ENCODE data around the gene ROR1. TPM values are rescaled to one million over a fixed set of nuclear protein-coding genes. Genes with fewer than 3 reads are reported as not detected.

Gene ROR1
- total RNA-seq, 2 experiments from 2014 or later: 0.47 to 1.4 TPM

DNA sequence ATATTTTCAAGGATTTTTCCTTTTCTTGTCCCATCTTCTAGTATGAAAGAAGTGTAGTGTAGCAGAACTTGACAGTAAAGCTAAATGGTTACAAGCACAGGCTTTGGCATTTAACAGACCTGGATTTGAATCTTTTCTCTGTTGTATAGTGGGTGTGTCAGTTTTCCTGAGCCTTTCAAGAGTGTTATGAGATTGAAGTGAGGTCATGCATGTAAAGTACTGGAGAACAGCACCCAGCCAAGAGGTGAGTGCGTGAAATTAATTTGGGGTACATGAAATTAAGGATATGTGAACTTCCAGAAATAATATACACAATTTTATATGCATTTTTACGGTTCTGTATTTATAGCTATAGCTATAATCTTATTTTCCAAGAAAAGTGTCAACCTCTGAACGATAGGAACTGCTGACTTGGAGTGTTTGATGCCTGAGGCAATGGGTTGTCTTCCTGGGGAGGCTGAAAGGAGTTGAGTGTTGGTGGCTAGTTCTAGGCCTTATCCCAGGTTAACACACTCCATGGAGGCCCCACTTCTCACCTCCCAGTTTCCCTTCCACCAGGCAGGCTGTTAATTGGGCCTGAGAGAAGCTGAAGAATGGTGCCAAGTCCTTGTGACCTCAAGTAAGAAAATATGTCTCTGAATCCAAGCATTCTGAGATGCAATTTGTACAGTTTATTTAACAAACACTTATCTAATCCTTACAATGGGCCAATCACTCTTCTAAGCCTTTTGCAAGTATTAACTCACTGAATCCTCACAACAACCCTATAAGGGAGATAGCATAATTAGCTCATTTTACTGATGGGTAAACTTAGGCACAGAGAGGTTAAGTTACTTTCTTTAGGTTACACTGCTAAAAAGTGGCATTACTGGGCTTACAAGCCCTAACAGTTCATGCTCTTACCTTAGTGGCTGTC is 4.4 kb downstream of the ROR1 start:
- Histone ChIP-seq H3K27ac (ENCODE audit: low read depth, low read length, poor library complexity, severe bottlenecking) (no peak overlapping the region), H3K9me2 (ENCODE audit: insufficient read depth, low read length) (no peaks in the 10 kb centered on the region), H3K4me2 (ENCODE audit: low read length) (no peak overlapping the region), H3K9me3 (ENCODE audit: low read length) (no peaks in the 10 kb centered on the region), H2AFZ (ENCODE audit: low read length) (no peak overlapping the region), H3K36me3 (ENCODE audit: insufficient read depth, low read length) (no peaks in the 10 kb centered on the region), H3K4me1 (ENCODE audit: insufficient read depth, low read length, poor library complexity, severe bottlenecking) (peaks cover 21% of the 10 kb centered on the region), H3K79me2 (ENCODE audit: insufficient read depth, low read depth, low read length) (no peaks in the 10 kb centered on the region), H3K4me3 (ENCODE audit: low read depth, low read length, poor library complexity, severe bottlenecking) (no peak overlapping the region), H4K20me1 (ENCODE audit: insufficient read depth, low read length) (no peaks in the 10 kb centered on the region)
- no peak for DNase-seq (ENCODE audit: low spot score)
- TF ChIP-seq, protein P1, sequence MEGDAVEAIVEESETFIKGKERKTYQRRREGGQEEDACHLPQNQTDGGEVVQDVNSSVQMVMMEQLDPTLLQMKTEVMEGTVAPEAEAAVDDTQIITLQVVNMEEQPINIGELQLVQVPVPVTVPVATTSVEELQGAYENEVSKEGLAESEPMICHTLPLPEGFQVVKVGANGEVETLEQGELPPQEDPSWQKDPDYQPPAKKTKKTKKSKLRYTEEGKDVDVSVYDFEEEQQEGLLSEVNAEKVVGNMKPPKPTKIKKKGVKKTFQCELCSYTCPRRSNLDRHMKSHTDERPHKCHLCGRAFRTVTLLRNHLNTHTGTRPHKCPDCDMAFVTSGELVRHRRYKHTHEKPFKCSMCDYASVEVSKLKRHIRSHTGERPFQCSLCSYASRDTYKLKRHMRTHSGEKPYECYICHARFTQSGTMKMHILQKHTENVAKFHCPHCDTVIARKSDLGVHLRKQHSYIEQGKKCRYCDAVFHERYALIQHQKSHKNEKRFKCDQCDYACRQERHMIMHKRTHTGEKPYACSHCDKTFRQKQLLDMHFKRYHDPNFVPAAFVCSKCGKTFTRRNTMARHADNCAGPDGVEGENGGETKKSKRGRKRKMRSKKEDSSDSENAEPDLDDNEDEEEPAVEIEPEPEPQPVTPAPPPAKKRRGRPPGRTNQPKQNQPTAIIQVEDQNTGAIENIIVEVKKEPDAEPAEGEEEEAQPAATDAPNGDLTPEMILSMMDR (conservative IDR thresholded peaks at IDR 0.05; ENCODE audit: low read length): no peak
- CTCF ChIA-PET (ENCODE audit: unreplicated experiment): interaction anchor here (1.0 kb wide), 1 partner anchor 51 kb away, joined by 3 read pairs; no protein-coding TSS in a partner anchor
- no TSS peak for BruUV-seq (replicated peaks)
- POLR2A ChIA-PET: interaction anchor here (0.9 to 1.9 kb wide), 2 partner anchors 15 to 31 kb away, joined by 4 to 8 read pairs; no protein-coding TSS in a partner anchor
- intact Hi-C loops (cut with micrococcal nuclease; ENCODE audit: unreplicated experiment): loop anchor here (5.0 to 10.0 kb wide), 3 partner anchors 49 to 467 kb away; no protein-coding TSS in a partner anchor

- Histone ChIP-seq H3K9me3 (ENCODE audit: low read length) (no peaks in the 10 kb centered on the region), H3K4me2 (ENCODE audit: low read length) (no peak overlapping the region), H3K79me2 (ENCODE audit: insufficient read depth, low read depth, low read length) (no peaks in the 10 kb centered on the region), H4K20me1 (ENCODE audit: insufficient read depth, low read length) (no peaks in the 10 kb centered on the region), H2AFZ (ENCODE audit: low read length) (no peak overlapping the region), H3K36me3 (ENCODE audit: insufficient read depth, low read length) (no peaks in the 10 kb centered on the region), H3K27ac (ENCODE audit: low read depth, low read length, poor library complexity, severe bottlenecking) (no peak overlapping the region), H3K9me2 (ENCODE audit: insufficient read depth, low read length) (no peaks in the 10 kb centered on the region), H3K4me3 (ENCODE audit: low read depth, low read length, poor library complexity, severe bottlenecking) (no peak overlapping the region), H3K4me1 (ENCODE audit: insufficient read depth, low read length, poor library complexity, severe bottlenecking) (peaks cover 12% of the 10 kb centered on the region)
- no peak for DNase-seq (ENCODE audit: low spot score)
- CTCF ChIA-PET (ENCODE audit: unreplicated experiment): no interaction called here
- intact Hi-C loops (cut with micrococcal nuclease; ENCODE audit: unreplicated experiment): loop anchor here (5.0 to 10.0 kb wide), 3 partner anchors 48 to 465 kb away; no protein-coding TSS in a partner anchor
- POLR2A ChIA-PET: interaction anchor here (0.7 to 1.9 kb wide), 3 partner anchors 14 to 51 kb away, joined by 3 to 8 read pairs (median 3); no protein-coding TSS in a partner anchor
- no TSS peak for BruUV-seq (replicated peaks)
- no peak for TF ChIP-seq EZH2phosphoT487 (IDR thresholded peaks at IDR 0.05; ENCODE audit: borderline replicate concordance, low read depth, low read length)
- TF ChIP-seq, protein P1 (conservative IDR thresholded peaks at IDR 0.05; ENCODE audit: low read length): no peak
These were observed 5.8 kb downstream of the ROR1 start for GRCh38 chr1:63779338-63780211.

Measured in OCI-LY7 (cell line).